NCI-H2196 treated with DMSO at 0.1 percent for 48 hours (cell line): ENCODE data around the gene ERCC4.
"Not testable (repeated sequence)": the region's sequence is repeated elsewhere in the genome, so short reads cannot be mapped to it uniquely, and the experiment has no call there.

Experiments used
- DNase-seq: peaks from one replicate; lab custom pipeline; 2025; ENCODE audit not compliant: unreplicated experiment; lab: John Stamatoyannopoulos, UW

ERCC4 gene

DNA sequence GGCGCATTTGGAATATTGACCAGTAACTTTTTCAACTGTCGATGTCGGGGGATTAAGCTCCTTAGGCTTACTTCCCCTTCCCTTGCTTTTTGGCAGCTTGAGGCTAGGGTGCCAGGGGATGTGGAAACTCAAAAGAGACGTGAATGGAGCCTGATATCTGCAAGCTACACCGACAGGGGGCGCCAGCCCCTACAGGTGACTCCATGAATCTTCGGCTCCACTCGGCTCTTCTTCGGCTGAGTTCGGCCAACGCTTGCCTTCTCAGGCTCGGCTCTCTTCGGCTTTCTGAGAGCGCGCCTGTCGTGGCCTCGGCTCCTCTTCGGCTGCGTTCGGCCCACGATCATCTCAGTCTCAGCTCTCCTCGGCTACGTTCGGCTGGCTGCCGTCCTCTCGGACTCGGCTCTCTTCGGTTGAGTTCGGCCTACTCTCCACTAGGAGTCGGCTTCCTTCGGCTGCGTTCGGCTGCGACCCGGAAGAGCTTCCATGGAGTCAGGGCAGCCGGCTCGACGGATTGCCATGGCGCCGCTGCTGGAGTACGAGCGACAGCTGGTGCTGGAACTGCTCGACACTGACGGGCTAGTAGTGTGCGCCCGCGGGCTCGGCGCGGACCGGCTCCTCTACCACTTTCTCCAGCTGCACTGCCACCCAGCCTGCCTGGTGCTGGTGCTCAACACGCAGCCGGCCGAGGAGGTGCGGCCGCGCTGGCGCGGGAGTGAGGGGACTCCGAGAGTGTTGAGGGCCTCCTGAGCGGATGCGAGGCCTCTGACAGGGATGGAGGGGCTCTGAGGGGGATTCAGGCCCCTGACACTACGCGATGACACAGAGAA lies at the start of gene ERCC4:
Gene ERCC4 (plus strand): TSS at position 472 of the 827 bp plus-strand sequence. CDS start 12 bp downstream, at position 484.
- peak; percentile 99 for DNase-seq

- DNase-seq: no peak
These were observed 46.0 kb upstream of the ERCC4 start for GRCh38 chr16:13873835-13874438.

DNA sequence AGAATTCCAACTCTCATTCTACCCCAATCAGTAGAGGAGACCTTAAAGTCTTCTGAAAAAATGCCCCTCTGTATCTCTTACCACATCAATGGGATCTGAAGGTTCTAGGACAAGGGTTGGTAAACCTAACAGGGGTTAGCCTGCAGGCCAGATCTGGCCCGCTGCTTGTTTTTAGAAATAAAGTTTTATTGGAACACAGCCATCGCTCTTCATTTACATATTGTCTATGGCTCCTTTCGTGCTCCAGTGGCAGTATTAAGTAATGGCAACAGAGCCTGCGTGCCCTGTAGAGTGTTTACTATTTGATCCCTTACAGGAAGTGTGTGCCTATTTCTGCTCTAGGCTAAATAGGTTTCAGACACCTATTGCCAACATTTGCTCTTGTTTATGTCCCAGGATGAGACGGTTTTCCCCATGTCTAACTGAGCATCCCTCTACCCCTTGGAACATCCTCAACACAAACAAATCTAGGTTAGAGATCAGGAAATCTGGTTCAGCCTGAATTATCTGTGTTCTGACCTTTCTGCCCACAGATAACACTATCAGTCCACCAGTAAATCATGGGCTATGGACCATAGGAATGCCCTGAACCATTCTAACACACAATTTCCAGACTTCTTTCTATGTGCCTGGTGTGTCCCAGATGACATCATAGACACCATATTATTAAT lies 44.2 kb upstream of the ERCC4 start:
- no peak for DNase-seq

- no peak for DNase-seq
These were observed 36.7 kb upstream of the ERCC4 start for GRCh38 chr16:13883276-13883675.

DNA sequence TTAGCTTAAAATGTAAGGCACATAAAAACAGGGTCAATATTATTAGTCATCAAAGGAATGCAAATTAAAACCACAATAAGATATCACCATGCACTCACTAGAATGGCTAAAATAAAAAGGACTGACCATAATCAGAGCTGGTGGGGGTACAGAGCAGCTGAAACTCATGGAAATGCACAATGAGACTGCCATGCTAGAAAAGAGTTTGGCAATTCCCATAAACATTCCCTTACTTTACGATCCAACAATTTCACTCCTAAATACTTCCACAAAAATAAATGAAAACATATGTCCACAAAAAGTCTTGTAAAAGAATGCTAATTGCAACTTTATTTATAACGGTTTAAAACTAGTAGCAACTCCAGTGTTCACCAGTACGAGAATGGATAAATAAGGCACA lies 36.1 kb upstream of the ERCC4 start:
- DNase-seq: no peak

DNA sequence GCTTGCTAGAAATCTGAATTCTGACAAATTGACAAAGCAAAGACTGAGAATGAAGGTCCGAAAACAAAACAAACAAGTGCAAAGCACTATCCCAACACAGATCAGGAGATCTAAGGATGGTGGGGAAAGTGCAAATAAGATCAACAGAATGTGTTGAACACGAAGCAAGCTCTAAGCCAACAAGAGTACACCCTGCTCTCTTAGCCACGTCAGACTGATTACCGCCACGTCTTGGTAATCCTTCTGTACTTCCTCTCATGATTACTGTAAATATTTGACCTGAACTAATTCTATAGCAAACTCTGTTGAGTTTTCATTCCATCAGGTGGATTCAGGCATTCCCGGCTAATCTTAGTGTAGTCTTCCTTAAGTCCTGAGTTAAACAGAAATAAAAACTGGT lies 34.3 kb upstream of the ERCC4 start:
- DNase-seq: no peak

DNA sequence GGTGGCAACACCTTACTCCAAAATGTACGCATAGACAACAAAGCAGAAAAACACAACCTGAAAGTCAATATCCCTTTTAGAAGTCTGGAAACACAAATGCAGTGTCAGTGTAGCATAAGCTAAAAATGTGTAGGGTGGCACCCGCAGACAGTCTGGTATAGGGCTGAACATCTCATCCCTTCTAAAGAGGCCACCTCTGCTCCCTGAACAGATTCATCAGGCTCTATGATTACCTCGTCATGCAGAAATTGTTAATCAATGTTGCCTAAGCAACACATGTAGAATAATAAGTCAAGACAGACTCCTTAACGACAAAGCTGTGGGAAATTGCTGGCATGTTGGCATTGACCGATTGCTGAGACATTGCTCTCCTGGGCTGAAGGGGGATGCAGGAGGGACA lies 33.3 kb upstream of the ERCC4 start:
- no peak for DNase-seq

GRCh38 chr16:13889323-13889722 lies 30.6 kb upstream of the ERCC4 start:
- DNase-seq: not testable (repeated sequence)

GRCh38 chr16:13892301-13892700 lies 27.7 kb upstream of the ERCC4 start:
- DNase-seq: no peak

- DNase-seq: no peak
These were observed 24.4 kb upstream of the ERCC4 start for GRCh38 chr16:13895516-13895915.

DNA sequence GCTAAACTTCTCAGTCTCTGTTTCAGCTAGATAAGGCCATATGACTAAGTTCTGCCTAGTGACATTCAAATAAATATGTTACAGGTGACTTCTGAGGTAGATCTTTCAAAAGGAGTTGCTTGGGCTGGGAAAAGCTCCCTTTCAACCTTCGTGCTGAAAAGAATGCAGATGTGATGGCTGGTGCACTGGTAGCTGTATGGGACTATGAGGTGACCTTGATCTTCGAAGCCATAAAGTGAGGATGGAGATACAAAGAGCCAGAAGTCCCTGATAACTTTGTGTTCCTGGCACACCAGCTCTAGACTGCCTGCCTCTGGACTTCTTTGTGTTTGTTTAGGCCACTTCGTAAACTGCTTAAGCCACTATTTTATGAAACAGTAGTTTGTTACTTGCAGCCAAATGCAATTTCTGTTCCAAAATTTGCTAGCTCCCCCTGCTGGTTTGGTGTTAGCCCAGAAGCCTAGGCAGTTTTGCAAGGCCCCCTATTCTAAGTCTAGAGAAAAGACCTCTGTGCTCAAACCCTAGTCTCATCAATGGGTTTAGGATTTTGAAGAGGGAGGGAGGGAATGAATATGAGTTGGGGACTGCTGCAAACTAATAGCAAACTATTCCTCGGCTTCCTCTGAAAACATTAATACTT lies 23.3 kb upstream of the ERCC4 start:
- no peak for DNase-seq

DNA sequence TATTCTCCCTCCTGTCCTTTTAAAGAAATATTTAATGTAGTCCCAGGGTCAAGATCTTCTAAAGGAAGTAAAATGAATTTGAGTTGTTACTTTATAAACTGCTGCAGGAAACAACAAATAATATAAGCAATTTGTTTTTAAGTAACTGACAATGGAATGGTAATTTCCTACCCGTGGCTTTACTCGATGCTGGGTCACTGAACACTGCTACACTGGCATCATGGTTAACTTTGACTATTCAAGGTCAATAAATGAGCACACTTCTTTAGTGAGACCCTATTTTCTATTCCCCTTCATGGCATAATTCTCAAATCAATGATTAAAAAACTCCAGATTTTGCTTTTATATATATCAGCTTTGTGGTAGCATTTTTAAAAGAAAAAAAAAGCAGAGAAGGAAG lies 22.1 kb upstream of the ERCC4 start:
- no peak for DNase-seq

GRCh38 chr16:13898233-13898632 lies 21.7 kb upstream of the ERCC4 start:
- DNase-seq: no peak

DNA sequence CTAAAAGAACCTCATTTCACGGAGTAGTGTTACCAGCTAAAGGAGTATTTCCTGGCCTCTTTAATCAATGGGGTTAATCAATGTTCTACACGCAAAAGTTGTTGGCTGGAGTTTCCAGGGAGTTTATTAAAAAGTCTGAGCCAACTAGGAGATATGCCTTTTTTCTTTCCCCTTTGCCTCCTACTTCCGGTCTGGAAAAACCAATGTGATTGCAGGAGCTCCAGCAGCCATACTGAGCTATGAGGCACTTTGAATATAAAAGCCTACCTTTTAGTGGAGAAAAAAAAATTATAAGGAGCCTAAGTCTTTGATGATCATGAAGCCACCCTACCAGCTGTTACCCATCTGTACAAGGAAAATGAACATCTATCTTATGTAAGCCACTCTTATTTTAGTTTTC lies 17.9 kb upstream of the ERCC4 start:
- DNase-seq: no peak

GRCh38 chr16:13902677-13903076 lies 17.3 kb upstream of the ERCC4 start:
- no peak for DNase-seq

GRCh38 chr16:13904179-13904691 lies 15.7 kb upstream of the ERCC4 start:
- DNase-seq: no peak

DNA sequence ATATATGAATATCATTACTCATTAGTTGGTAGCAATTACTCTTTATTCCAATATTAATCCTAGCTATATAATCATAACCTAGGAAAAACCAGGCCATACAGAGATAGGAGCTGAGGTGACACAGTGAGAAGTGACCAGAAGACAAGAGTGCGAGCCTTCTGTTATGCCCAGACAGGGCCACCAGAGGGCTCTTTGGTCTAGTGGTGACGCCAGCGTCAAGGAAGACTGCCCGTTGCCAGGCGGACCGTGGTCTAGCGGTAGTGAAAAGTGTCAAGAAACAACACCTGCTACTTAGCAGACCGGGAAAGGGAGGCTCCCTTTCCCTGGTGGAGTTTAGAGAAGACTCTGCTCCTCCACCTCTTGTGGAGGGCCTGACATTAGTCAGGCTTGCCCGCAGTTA lies 15.1 kb upstream of the ERCC4 start:
- DNase-seq: not testable (repeated sequence)

- DNase-seq: no peak
These were observed 13.5 kb upstream of the ERCC4 start for GRCh38 chr16:13906168-13907089.

GRCh38 chr16:13907431-13907830 lies 12.5 kb upstream of the ERCC4 start:
- no peak for DNase-seq

DNA sequence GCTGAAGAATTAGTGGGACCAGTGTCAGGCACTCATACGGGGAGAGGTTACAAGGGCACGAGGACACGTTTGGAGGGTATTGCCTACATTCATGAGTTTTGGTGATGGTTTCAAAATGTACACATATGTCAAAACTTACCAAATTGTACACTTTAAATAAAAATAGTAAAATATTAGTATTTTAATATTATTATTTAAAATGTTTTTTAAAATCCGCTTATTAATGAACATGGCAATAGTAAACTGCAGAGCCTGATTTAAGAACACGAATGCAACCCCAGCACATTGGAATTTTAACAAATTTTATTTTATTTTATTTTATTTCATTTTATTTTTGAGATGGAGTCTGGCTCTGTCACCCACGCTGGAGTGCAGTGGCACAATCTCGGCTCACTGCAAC lies 10.9 kb upstream of the ERCC4 start:
- DNase-seq: no peak
